CD4-positive, alpha-beta memory T cell (primary cell): ENCODE measurements around the gene CTBP2. TPM values are rescaled to one million over a fixed set of nuclear protein-coding genes. Genes with fewer than 3 reads are reported as not detected.

Source experiments
- CTCF ChIA-PET: fragments of 350-600 bp; sonication (Branson Sonifier 250); formaldehyde crosslinking; loops from one replicate; lab custom pipeline; 2021; ENCODE audit warnings: inconsistent platforms; ENCODE audit not compliant: partially characterized antibody; lab: Charles Lee
- POLR2A ChIA-PET: fragments of 350-600 bp; sonication (Branson Sonifier 250); formaldehyde crosslinking; loops from one replicate; lab custom pipeline; 2021; ENCODE audit not compliant: partially characterized antibody; lab: Charles Lee
- DNase-seq, 5 donors: peaks; one replicate each; pipeline versions ENCODE4 v3.0.0 to v3.0.0-alpha.2; 2020 to 2022; ENCODE audit warnings: mixed read lengths in 1 of 5
- H3K27ac ChIP-seq: one replicate; pipeline ENCODE4 v1.7.0; 2013; ENCODE audit warnings: low read depth, low read length
- H3K27me3 ChIP-seq: 2 replicates; pipeline ENCODE4 v1.7.0; 2013; ENCODE audit warnings: mild to moderate bottlenecking, low read length, moderate library complexity; ENCODE audit not compliant: insufficient read depth
- H3K36me3 ChIP-seq: 2 replicates; pipeline ENCODE4 v1.7.0; 2013; ENCODE audit warnings: mild to moderate bottlenecking, low read length, moderate library complexity; ENCODE audit not compliant: insufficient read depth
- H3K4me1 ChIP-seq: 2 replicates; pipeline ENCODE4 v1.7.0; 2013; ENCODE audit warnings: mild to moderate bottlenecking, low read length, moderate library complexity; ENCODE audit not compliant: insufficient read depth
- H3K4me3 ChIP-seq, 2 donors: one replicate each; pipeline ENCODE4 v1.7.0; 2013; ENCODE audit warnings: low read length in 2 of 2, mild to moderate bottlenecking in 1 of 2
- H3K9me3 ChIP-seq, 2 donors: one replicate each; pipeline ENCODE4 v1.7.0; 2013; ENCODE audit warnings: low read length in 2 of 2, control low read depth in 1 of 2; ENCODE audit not compliant: control insufficient read depth in 1 of 2
- H3K27ac Mint-ChIP-seq, 7 donors: one replicate each; pipeline ENCODE4 v1.8.0; 2020 to 2021; ENCODE audit warnings: mixed read lengths in 7 of 7, mild to moderate bottlenecking in 6 of 7, inconsistent platforms in 3 of 7, moderate library complexity in 3 of 7
- H3K27me3 Mint-ChIP-seq, 2 donors: one replicate each; pipeline ENCODE4 v1.8.0; 2020 to 2021; ENCODE audit warnings: mixed read lengths in 2 of 2
- H3K36me3 Mint-ChIP-seq, 2 donors: one replicate each; pipeline ENCODE4 v1.8.0; 2020 to 2021; ENCODE audit warnings: mixed read lengths in 2 of 2, inconsistent platforms in 1 of 2, mild to moderate bottlenecking in 1 of 2
- H3K4me1 Mint-ChIP-seq, 4 donors: one replicate each; pipeline ENCODE4 v1.8.0; 2020 to 2021; ENCODE audit warnings: mixed read lengths in 4 of 4, mild to moderate bottlenecking in 1 of 4
- H3K4me3 Mint-ChIP-seq, 8 donors: one replicate each; pipeline ENCODE4 v1.8.0; 2020 to 2021; ENCODE audit warnings: mixed read lengths in 8 of 8, mild to moderate bottlenecking in 7 of 8, moderate library complexity in 6 of 8, inconsistent platforms in 3 of 8
- H3K9me3 Mint-ChIP-seq, 8 donors: one replicate each; pipeline ENCODE4 v1.8.0; 2020 to 2021; ENCODE audit warnings: mixed read lengths in 8 of 8, mild to moderate bottlenecking in 5 of 8, inconsistent platforms in 3 of 8, moderate library complexity in 1 of 8
- intact Hi-C: fragments of 100-400 bp; cut with micrococcal nuclease; formaldehyde crosslinking; loops from one replicate; pipeline ENCODE4 v1.15.1; 2023
- polyA plus RNA-seq, 2 donors: library from polyadenylated mRNA; unstranded; fragments of 300-500 nt; fragmentation: Illumina TruSeq; gene quantifications; one replicate each; pipeline ENCODE4 v1.2.3, GENCODE V29; 2021
- total RNA-seq, 2 experiments: library from RNA; stranded (reverse); gene quantifications; one replicate each; pipeline ENCODE4 v1.2.3, GENCODE V29; 2021

CTBP2 gene
- total and polyA plus RNA-seq, 4 experiments from 2014 or later = 0.16 to 0.97 (median 0.61) TPM; not detected in 1

DNA sequence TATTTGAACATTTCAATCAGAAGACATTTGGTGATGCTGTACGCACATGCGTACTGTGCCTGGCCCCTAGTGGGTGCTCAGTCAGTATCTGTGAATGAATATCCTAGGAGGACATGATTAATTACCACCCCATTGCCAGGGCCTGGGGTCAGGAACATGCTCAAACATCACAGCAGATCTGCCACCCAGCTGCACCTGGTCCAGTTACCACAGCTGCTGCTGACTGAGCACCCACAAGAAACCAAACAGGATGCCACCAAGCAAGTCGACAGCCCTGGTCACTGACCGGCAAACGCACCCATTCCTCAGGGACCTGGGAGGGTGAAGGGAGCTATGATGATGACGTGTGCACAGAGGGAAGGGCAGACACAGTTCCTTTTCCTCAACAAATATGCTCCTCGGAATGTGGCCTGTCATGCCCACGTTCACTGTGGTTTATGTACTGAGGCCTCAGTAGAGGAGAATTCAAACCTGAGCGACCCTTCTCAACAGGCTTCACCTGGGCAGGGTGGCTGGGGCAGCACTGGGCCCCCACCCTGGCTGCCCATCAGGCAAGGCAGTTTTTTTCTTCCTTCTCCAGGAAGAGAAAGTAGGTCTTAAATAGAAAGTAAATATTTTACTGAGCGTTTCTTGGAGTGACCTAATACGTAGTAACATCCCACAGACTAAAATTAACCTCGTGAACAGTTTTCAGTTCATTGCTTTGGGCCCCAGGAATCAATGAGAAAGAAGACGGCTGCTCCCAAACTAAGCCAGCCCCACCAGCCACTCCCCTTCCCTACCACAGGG, 13.4 kb downstream of the CTBP2 start:
- intact Hi-C loops = no loop called here
- POLR2A ChIA-PET = no interaction called here
- H3K4me3 Mint-ChIP-seq = no peak overlapping the region
- H3K9me3 Mint-ChIP-seq = peaks cover 0 to 2% (median 0%) of the 10 kb centered on the region in 8 donors
- CTCF ChIA-PET = no interaction called here
- H3K36me3 ChIP-seq = no peaks in the 10 kb centered on the region
- no peaks in the 10 kb centered on the region for H3K4me1 ChIP-seq
- H3K4me1 Mint-ChIP-seq = peaks cover 0 to 5% (median 2%) of the 10 kb centered on the region in 4 donors
- no peaks in the 10 kb centered on the region for H3K27me3 ChIP-seq
- no peaks in the 10 kb centered on the region for H3K9me3 ChIP-seq
- H3K27me3 Mint-ChIP-seq = peaks cover 18 to 33% of the 10 kb centered on the region in 2 donors
- H3K27ac ChIP-seq = no peak overlapping the region
- no peak overlapping the region for H3K27ac Mint-ChIP-seq
- no peaks in the 10 kb centered on the region for H3K36me3 Mint-ChIP-seq
- H3K4me3 ChIP-seq = no peak overlapping the region
- DNase-seq = no peak

DNA sequence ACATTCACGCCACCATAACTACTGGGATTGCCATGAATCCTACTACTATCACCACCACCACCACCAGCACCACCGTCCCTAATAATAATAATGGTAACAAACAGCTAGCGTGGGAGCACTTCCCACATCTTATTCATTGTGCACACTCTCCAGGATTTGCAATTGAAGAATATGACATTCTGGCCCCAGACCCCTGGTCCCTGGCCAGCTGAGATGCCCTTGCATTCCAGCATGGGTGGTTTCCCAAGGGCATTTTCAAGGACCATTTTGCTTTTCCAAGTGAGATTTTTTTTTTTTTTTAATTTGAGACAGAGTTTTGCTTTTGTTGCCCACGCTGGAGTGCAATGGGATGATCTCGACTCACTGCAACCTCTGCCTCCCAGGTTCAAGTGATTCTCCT, 14.7 kb downstream of the CTBP2 start:
- no peaks in the 10 kb centered on the region for H3K9me3 Mint-ChIP-seq
- no peak overlapping the region for H3K27ac Mint-ChIP-seq
- ChIA-PET CTCF (no interaction called here), POLR2A (no interaction called here)
- Histone ChIP-seq H3K9me3 (no peaks in the 10 kb centered on the region), H3K27ac (no peak overlapping the region), H3K27me3 (no peaks in the 10 kb centered on the region), H3K4me1 (no peaks in the 10 kb centered on the region), H3K4me3 (no peak overlapping the region), H3K36me3 (no peaks in the 10 kb centered on the region)
- peaks cover 11 to 29% of the 10 kb centered on the region in 2 donors for H3K27me3 Mint-ChIP-seq
- no peak for DNase-seq
- intact Hi-C loops = no loop called here
- H3K4me1 Mint-ChIP-seq = no peaks in the 10 kb centered on the region
- H3K4me3 Mint-ChIP-seq = no peak overlapping the region
- no peaks in the 10 kb centered on the region for H3K36me3 Mint-ChIP-seq

DNA sequence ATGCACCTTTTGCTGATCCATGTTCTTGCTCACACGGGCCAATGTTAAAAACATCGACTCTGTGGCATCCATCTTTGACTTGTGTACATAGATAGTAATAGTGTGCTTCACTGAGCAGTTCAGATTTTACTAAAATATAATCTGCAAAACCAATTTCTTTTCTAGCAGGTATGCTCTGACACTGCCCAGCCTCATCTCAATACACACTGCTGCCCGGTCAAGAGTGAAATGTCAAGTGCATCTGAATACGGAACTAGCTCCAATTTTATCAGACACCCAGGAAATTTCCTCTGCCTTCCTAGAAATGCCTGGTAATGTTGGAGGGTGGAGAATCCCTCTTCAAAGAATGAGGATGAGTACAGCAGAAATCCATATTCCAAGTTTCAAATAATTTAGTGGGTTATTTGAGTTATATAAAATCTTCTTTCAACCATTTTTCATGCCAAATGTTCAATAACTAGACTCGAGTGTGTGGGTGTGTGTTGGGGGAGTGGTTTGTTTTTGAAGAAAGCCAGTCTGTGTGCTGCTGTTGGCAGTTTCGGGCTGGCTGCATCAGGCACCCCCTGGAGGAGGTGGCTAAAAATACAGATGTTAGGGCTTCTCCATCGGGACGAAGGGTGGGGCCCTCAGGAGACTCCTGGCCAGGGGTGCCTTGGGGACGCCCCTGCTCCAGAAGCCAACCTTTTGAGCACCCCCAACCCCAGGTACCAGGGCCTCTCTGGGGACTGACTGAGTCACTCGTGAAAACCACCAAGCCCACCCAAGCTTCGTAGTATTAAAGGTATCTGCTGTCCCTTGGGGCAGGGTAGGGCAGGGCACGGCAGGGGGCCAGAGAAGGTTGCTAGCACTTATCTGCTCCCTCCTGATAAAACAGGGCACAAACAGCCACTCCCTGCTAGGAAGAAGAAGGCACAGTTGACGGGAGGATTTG, 15.4 kb downstream of the CTBP2 start:
- H3K4me3 Mint-ChIP-seq = no peak overlapping the region
- H3K4me1 Mint-ChIP-seq = no peaks in the 10 kb centered on the region
- no peak overlapping the region for H3K27ac Mint-ChIP-seq

DNA sequence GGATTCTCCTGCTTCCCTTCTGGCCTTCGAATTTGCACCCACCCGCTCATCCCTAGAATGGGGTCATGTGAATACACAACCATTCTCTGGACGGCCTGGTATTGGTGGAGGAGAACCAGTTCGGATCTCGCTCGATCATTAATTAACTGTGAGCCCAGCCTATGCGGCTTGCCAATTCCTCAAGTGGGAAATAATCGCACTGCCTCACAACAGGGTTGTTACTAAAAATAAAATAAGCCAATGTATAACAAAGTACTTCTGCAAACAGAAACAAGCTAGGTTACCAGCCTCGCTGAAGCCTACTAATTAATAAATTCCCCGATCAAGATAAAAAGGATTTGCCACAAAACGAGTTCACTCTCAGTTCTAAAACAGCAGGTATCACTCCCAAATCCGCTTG, 16.2 kb downstream of the CTBP2 start:
- H3K27me3 ChIP-seq = no peaks in the 10 kb centered on the region
- Mint-ChIP-seq H3K9me3 (no peaks in the 10 kb centered on the region), H3K36me3 (no peaks in the 10 kb centered on the region), H3K4me1 (no peaks in the 10 kb centered on the region), H3K4me3 (no peak overlapping the region), H3K27me3 (peaks cover 4 to 23% of the 10 kb centered on the region in 2 donors), H3K27ac (no peak overlapping the region)
- CTCF ChIA-PET = no interaction called here
- H3K4me3 ChIP-seq = no peak overlapping the region
- no peak overlapping the region for H3K27ac ChIP-seq
- POLR2A ChIA-PET = no interaction called here
- no peak for DNase-seq
- H3K36me3 ChIP-seq = no peaks in the 10 kb centered on the region
- intact Hi-C loops = no loop called here
- no peaks in the 10 kb centered on the region for H3K9me3 ChIP-seq
- H3K4me1 ChIP-seq = no peaks in the 10 kb centered on the region

More for the DNA sequence above, 15.4 kb downstream of the CTBP2 start:
- Mint-ChIP-seq H3K27me3 (peaks cover 7 to 26% of the 10 kb centered on the region in 2 donors), H3K9me3 (no peaks in the 10 kb centered on the region), H3K36me3 (no peaks in the 10 kb centered on the region)
- intact Hi-C loops = no loop called here
- Histone ChIP-seq H3K9me3 (no peaks in the 10 kb centered on the region), H3K27me3 (no peaks in the 10 kb centered on the region), H3K4me1 (no peaks in the 10 kb centered on the region), H3K36me3 (no peaks in the 10 kb centered on the region), H3K4me3 (no peak overlapping the region), H3K27ac (no peak overlapping the region)
- no peak for DNase-seq
- ChIA-PET POLR2A (no interaction called here), CTCF (no interaction called here)

DNA sequence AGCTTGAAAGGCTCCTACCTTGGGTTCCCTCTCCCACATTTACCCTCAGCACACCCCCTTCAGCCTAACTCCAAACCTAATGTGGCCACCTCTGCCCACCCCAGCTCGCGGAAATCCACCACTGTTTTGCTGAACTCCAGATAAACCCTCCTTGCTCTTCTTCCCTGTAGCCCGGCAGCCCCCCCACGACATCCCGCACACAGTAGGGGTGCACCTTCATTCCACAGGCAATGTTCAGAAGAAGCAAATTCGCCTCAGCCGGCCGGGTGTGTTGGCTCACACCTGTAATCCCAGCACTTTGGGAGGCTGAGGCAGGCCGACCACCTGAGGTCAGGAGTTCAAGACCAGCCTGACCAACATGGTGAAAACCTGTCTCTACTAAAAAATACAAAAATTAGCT, 17.4 kb downstream of the CTBP2 start:
- H3K9me3 ChIP-seq = no peaks in the 10 kb centered on the region
- DNase-seq = no peak
- no peaks in the 10 kb centered on the region for H3K27me3 ChIP-seq
- intact Hi-C loops = no loop called here
- CTCF ChIA-PET = no interaction called here
- no peaks in the 10 kb centered on the region for H3K36me3 ChIP-seq
- Mint-ChIP-seq H3K27me3 (peaks cover 4 to 16% of the 10 kb centered on the region in 2 donors), H3K36me3 (no peaks in the 10 kb centered on the region), H3K4me1 (no peaks in the 10 kb centered on the region), H3K4me3 (no peak overlapping the region), H3K27ac (no peak overlapping the region), H3K9me3 (no peaks in the 10 kb centered on the region)
- no peak overlapping the region for H3K4me3 ChIP-seq
- POLR2A ChIA-PET = no interaction called here
- H3K27ac ChIP-seq = no peak overlapping the region
- no peaks in the 10 kb centered on the region for H3K4me1 ChIP-seq

DNA sequence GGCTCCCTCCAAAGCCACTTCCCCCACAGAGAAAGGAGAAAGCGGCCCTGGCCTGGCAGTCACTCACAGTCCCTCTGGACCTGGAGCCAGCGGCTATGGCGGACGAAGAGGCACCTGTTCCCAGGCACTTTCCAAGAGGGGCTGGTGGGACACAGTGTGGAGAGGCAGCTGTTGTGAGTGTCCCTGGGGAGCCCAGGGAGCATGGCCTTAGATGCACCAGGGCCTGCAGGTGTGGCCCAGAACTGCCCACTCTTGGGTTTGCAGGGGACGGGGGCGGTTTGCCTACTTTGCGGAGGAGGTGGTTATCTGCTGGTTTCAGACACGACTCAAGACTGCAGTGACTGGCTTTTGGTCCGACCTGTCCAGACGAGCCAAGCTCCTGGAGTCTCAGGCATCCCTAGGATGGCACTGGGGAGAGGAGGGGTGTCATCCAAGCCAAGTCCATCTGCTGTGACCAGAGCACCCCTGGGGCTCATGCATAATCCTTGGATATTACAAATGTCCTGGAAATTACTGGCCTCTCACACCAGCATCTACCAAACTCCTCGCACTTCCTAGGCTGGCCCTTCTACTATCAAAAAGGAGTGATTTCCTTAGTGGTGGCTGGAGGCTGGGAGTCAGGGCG, 18.4 kb downstream of the CTBP2 start:
- no peak overlapping the region for H3K4me3 ChIP-seq
- ChIA-PET POLR2A (no interaction called here), CTCF (no interaction called here)
- Mint-ChIP-seq H3K4me1 (no peaks in the 10 kb centered on the region), H3K36me3 (no peaks in the 10 kb centered on the region), H3K27me3 (peaks cover 4 to 7% of the 10 kb centered on the region in 2 donors), H3K4me3 (no peak overlapping the region), H3K9me3 (no peaks in the 10 kb centered on the region), H3K27ac (no peak overlapping the region)
- intact Hi-C loops = no loop called here
- H3K9me3 ChIP-seq = no peaks in the 10 kb centered on the region
- no peaks in the 10 kb centered on the region for H3K4me1 ChIP-seq
- H3K27ac ChIP-seq = no peak overlapping the region
- H3K27me3 ChIP-seq = no peaks in the 10 kb centered on the region
- H3K36me3 ChIP-seq = no peaks in the 10 kb centered on the region
- no peak for DNase-seq
